Activated CD8-positive, alpha-beta memory T cell treated with anti-CD3 and anti-CD28 coated beads, Interleukin-2, amount 50 U/mL, for 48 hours (primary cell): ENCODE data around the gene EOLA1.
"Not testable (repeated sequence)": the region's sequence is repeated elsewhere in the genome, so short reads cannot be mapped to it uniquely, and the experiment has no call there.

Experiments
- DNase-seq: peaks from one replicate; pipeline ENCODE4 v3.0.0-alpha.2; 2020

The EOLA1 gene

GRCh38 chrX:149540621-149541520, at the start of gene EOLA1:
EOLA1 (plus strand) TSS chrX:149541012; CDS start chrX:149545631, 4,619 bp downstream.
- peak; percentile 87 for DNase-seq

DNA sequence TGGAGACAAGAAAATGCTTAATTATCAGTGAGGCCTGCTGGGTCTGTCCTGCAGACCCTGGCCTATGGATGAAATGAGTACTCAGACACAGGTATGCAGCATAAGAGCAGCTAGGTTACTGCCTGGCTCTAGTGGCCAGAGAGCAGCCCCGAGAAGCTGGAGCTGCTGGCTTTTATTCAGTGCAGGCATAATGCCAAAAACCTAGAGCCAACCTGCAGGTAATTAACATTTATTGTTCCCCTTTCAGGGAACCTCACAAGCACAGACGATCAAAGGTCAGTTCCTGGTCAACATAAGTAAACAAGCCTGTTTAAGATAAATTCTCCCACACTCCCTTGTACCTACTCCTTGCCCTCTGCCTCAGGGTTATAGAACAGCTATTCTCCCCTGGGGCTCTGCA, 49.0 kb upstream of the EOLA1 start:
- no peak for DNase-seq

- no peak for DNase-seq
Measured at GRCh38 chrX:149493567-149494562, 46.9 kb upstream of the EOLA1 start.

GRCh38 chrX:149494844-149495565, 45.8 kb upstream of the EOLA1 start:
- DNase-seq = no peak

GRCh38 chrX:149495573-149496071, 45.2 kb upstream of the EOLA1 start:
- DNase-seq = no peak

- DNase-seq = no peak
Measured at GRCh38 chrX:149497054-149497453, 43.8 kb upstream of the EOLA1 start.

DNA sequence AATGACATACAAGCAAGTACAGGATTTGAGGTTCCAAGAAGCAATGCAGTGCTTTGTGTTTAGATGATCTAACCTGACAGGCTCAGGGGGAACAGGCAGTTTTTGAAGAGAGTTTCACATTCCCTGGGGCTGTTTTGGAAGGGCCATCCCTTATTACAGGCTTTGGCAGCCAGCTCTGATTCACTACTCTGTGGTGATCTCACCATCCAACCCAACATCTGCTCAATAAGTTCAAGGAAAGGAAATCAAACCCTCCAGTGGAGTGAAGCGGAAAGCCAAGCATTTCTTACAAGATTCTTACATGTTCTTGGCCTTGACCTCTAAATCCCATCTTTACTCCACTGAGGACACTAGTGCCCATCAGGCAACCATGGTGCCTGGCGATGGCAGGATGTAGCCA, 43.2 kb upstream of the EOLA1 start:
- no peak for DNase-seq

DNA sequence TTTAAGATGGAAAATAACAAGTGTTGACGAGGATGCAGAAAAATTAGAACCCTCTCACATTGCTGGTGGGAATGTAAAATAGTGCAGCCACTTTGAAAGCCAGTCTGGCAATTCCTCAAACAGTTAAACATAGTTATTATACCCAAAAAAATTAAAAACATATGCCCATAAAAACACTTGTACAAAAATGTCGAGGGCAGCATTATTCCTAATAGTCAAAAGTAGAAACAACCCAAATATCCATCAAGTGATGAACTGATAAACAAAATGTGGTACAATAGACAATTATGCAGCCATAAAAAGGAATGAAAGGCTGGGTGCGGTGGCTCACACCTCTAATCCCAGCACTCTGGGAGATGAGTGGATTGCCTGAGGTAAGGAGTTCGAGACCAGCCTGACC, 42.0 kb upstream of the EOLA1 start:
- no peak for DNase-seq

GRCh38 chrX:149499766-149500165, 41.0 kb upstream of the EOLA1 start:
- no peak for DNase-seq

DNA sequence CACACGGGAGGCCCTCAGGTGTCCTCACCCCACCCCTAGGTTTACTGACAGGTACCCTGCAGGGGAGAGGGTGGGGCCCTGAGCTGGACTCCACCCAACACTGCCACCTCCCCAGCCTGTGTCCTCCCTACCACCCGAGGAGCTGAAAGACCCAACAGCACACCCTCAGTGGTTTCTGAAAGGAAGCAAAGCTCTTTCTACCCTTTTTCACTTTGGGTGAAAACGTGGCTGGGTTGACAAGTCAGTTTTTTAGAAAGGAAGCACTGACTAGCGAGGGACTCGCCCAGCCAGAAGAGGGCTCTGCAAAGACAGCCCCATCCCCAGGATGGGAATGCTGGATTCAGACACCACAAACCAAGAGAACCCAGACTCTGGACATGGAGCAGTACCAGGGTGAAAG, 37.9 kb upstream of the EOLA1 start:
- not testable (repeated sequence) for DNase-seq

DNA sequence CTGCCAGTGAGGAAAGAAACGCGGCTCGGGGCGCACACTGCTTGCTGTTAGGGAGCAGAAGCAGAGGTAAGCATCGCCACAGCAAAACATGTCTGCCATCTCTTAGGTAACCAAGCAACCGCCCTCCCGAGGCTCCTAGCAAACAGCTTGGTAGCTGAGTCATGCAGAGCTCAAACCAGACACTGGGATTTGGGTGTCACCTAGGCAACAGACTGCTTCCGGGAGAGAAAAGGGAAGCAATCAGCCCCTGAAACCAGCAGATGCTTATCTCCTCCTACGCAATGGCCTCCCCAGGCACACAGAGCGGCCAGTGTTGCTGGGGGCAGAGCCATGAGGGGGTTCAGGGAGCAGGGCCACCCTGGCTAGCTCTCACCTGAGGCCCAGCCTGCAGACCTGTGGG, 37.4 kb upstream of the EOLA1 start:
- DNase-seq = peak; percentile 64

- DNase-seq = peak; percentile 73
Measured at GRCh38 chrX:149504226-149504914, 36.4 kb upstream of the EOLA1 start.

GRCh38 chrX:149504915-149505651, 35.7 kb upstream of the EOLA1 start, which contains the start of gene IDS:
IDS (minus strand) TSS chrX:149505306; CDS start chrX:149505137, 169 bp downstream.
- peak; percentile 86 for DNase-seq

DNA sequence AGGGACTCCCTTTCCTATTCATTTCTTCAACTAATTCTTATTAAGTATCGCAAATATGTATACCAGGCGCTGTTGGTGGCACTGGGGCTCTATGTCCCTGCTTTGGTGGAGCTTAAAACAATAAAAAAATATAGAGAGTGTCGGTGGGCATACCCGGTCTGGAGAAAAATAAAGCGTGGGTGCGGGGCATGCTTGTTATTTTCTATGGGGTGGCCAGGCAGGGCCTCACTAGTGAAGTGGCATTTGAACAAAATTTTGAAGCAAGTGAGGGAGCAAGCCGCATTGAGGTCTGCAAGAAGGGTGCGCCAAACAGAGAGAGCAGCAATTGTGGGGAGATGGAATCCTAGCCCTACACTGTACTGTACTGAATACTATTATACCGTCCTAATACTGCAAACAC, 35.1 kb upstream of the EOLA1 start:
- no peak for DNase-seq

GRCh38 chrX:149506349-149506748, 34.5 kb upstream of the EOLA1 start:
- DNase-seq = no peak

DNA sequence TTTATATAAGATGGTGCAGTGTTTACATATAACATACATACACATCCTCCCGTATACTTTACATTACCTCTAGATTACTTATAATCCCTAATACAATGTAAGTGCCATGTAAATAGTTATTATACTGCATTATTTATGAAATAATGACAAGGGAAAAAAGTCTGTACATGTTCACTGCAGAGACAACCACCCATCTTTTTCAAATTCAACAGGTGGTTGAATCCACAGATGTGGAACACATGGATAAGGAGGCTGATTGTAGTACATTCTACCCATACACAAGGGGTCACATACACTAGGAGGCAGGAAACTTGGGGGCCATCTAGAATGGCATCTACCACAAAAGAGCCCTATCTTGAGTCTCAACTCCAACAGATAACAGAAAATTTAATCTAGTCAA, 32.3 kb upstream of the EOLA1 start:
- DNase-seq = no peak

- DNase-seq = no peak
Measured at GRCh38 chrX:149510386-149510785, 30.4 kb upstream of the EOLA1 start.

GRCh38 chrX:149511081-149511480, 29.7 kb upstream of the EOLA1 start:
- DNase-seq = no peak

- DNase-seq = peak; percentile 59
Measured at GRCh38 chrX:149512225-149512885, 28.5 kb upstream of the EOLA1 start.

DNA sequence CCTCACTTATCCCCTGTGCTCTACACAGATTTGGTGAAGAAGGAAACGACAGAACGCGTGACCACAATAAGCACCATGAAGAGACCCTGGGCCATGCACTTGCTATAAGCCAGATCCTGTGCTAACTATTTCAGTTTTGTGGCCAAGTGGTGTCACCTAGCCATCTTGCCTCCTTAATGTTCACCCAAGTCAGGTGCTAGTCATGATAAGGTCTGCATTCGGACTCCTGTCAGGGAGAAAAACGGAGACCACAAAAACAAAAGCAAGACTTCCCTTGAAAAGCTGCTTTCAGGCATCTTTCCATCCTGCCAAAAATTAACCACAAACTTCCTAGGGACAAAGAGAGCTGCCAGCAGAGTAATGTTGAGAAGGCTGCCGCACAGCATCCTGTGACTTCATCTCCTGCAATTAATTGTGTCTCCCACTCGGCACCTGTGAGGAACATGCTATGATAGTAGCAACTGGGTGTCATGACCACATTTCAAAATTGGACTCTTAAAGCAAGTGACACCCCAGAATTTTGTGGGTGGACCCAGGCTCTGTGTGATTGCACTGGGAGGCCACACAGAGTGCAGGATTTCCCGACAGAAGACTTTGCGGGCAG, 26.9 kb upstream of the EOLA1 start:
- DNase-seq = no peak
